Pulmonary artery endothelial cell (primary cell): ENCODE results near the gene ACSS3. TPM values are rescaled to one million over a fixed set of nuclear protein-coding genes. Genes with fewer than 3 reads are reported as not detected.
"Not testable (repeated sequence)": the region's sequence is repeated elsewhere in the genome, so short reads cannot be mapped to it uniquely, and the experiment has no call there.

Experiments
- DNase-seq: peaks from one replicate; pipeline ENCODE4 v3.0.0-alpha.2; 2011; ENCODE audit warnings: low read depth, low spot score
- total RNA-seq: library from RNA; depleted of rRNA; stranded (reverse); fragments of >200 nt; gene quantifications from 2 replicates; pipeline ENCODE4 v1.2.3, GENCODE V29; 2014

The ACSS3 gene
- total RNA-seq, 1 donor from 2014 or later = 0.07 TPM

DNA sequence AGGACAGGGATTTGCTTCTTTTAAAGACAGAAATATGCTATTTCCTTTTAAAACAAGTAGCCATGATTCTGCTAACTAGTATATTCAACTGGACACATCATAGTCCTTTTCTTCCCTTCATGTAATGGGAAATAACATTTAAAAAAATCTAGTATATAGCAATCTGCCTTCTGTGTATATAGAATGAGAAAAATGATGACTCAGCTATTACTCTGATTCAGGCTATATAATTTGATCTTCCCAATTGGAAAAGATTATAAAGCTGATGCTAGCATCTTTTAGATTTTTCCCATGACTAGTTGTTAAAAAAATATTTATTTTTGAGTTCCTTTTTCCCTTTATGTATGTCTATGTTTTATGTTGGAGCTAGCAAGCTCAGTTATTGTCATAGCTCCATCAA, 86.9 kb downstream of the ACSS3 start:
- DNase-seq = no peak

- DNase-seq = no peak
Observed at GRCh38 chr12:81166790-81167189, 88.9 kb downstream of the ACSS3 start.

- DNase-seq = no peak
Observed at GRCh38 chr12:81167694-81168093, 89.8 kb downstream of the ACSS3 start.

DNA sequence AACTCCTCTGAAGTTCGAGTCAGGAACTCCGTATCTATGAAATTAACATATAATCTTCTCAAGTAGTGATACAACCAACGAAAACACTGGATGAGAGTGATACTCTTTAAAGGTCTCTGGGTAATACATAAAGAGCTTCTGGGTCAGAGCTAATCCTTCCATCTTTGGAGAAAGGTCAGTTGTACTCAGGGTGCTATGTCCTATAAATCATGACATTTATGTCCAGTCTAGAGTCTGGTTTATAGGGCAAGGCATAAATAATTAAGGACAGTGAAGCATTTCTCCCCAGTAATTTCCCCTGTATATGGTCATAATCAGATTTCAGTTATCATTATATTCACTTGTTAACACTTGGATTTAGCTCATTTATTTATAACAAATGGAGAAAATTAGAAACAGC, 90.6 kb downstream of the ACSS3 start:
- no peak for DNase-seq

DNA sequence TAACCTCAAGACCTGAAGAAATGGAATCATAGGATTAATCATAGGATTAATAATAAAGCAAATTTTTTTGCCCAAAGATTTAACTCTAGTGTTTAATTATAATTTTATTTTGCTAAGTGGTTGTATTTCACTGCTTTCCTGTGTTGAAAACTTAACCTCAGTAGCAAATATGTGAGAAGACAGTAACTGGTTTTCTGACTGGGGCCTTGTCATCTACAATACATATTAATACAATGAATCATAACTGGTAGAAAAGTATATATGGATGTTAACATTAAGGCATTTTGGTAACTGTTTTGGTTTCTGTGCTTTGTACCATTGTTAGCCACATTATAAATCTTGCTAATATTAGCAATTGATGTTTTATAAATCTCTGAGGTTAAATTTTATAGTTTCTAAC, 92.2 kb downstream of the ACSS3 start:
- DNase-seq = no peak

DNA sequence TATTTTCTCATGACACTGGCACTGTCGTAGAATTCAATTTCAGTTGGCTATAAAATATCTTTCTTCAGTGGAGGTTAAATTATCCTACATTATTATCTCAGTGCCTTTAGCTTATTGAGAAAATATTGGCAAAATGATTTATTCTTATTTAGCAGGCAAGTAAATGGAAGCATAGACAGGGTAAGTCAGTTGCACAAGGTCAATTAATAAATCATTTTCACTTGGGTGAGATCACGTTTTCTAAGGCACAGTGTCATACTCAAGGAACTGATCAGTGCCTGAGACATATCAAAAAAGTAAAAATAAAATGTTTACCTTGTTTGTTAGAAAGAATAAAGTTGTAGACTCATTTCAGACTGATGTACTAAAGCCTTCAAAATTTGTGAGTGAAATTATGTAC, 95.0 kb downstream of the ACSS3 start:
- DNase-seq = no peak

DNA sequence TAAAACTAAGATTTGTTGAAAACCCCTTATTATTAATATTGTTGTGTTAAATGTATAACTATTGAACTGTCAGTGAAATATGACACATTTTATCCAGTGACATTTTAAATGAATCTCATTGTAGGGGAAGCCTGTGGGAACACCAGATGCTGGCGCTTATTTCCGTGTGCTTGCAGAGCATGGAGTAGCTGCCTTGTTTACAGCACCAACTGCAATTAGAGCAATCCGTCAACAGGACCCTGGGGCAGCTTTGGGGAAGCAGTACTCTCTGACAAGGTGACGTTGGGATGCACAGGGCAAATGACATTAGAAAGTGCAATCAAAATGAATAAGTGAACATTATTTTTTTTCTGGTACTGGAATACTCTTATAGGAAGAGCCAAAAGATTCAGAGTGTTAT, 96.8 kb downstream of the ACSS3 start:
- no peak for DNase-seq

DNA sequence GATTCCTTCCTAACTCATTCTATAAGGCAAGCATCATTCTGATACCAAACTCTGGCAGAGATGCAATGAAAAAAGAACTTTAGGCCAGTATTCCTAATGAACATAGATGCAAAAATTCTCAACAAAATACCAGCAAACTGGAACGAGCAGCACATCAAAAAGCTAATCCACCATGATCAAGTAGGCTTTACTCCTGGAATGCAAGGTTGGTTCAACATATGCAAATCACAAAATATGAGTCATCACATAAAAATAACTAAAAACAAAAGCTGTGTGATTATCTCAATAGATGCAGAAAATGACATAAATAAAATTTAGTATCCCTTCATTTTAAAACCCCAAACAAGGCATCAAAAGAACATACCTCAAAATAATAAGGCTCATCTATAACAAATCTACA, 98.9 kb downstream of the ACSS3 start:
- no peak for DNase-seq

DNA sequence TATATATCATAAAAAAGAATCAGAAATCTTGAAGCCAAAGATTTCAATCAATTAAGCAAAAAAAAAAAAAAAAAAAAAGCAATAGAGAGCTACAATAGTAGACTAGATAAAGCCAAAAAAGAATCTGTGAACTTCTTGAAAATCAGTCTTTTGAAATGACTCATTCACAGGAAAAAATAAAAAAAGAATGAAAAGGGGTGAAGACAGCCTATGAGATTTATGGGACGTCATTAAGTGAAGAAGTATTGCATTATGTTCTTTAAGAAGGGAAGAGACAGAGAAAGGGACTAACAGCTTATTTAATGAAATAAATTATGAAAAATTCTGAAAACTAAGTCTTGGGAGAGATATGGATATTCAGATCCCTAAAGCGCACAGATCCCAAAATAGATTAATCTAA, 103.8 kb downstream of the ACSS3 start:
- no peak for DNase-seq

- DNase-seq = no peak
Observed at GRCh38 chr12:81187686-81188085, 109.8 kb downstream of the ACSS3 start.

- DNase-seq = no peak
Observed at GRCh38 chr12:81196595-81196994, 118.7 kb downstream of the ACSS3 start.

DNA sequence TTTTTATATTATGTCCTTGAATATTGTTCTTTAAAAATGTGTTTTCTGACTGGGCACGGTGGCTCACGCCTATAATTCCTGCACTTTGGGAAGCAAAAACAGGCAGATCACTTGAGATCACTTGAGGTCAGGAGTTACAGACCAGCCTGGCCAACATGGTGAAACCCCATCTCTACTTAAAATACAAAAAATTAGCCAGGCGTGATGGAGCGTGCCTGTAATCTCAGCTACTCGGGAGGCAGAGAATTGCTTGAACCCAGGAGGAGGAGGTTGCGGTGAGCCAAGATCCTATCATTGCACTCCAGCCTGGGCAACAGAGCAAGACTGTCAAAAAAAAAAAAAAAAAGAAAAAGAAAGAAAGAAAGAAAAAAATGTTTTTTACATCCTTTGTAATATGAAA, 122.7 kb downstream of the ACSS3 start:
- DNase-seq = not testable (repeated sequence)

DNA sequence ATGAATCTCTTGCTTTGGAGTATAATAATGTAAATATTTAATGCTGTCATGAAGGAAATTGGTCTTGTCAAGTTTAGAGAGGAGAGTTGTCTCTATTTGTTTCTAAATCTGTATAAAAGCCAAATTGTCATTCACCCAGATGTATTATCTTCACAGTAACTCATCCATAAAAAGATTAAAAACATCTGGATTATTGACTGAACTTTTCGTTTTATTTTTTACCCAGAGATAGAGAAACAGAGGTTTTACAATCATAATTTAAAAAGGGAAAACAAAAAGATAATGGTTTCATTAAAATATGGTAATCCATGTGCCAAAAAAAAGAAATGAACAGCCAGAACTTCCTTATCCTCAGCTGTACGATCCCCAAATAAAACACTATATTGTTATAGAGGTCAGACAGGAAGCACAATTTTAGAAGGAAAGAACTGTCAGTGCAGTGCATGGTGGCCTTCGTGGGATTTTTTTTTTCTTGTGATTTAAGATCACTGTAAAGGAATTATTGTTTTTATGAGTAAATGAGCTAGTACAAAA, 125.9 kb downstream of the ACSS3 start:
- no peak for DNase-seq

GRCh38 chr12:81205416-81205815, 127.5 kb downstream of the ACSS3 start:
- no peak for DNase-seq

- no peak for DNase-seq
Observed at GRCh38 chr12:81206429-81206828, 128.6 kb downstream of the ACSS3 start.

GRCh38 chr12:81207173-81207572, 129.3 kb downstream of the ACSS3 start:
- DNase-seq = no peak

DNA sequence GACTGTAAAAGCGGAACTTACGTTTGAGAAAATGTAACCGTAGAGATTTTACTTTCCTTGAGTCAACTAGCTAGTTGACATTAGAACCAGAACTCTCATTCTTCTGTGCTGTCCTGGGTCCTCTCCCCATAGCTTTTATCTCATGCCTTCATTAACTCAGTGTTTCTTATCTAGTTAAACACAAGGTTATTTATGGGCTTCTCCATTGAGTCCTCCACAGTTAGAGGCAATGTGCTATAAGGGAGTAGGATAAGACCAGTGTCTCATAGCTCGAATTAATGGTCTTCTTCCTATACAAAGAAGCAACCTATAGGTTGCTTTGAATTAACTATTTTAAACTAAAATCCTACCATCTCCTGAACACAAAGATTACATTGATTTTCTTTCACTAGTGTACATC, 129.8 kb downstream of the ACSS3 start:
- no peak for DNase-seq

- no peak for DNase-seq
Observed at GRCh38 chr12:81208187-81208911, 130.5 kb downstream of the ACSS3 start.

DNA sequence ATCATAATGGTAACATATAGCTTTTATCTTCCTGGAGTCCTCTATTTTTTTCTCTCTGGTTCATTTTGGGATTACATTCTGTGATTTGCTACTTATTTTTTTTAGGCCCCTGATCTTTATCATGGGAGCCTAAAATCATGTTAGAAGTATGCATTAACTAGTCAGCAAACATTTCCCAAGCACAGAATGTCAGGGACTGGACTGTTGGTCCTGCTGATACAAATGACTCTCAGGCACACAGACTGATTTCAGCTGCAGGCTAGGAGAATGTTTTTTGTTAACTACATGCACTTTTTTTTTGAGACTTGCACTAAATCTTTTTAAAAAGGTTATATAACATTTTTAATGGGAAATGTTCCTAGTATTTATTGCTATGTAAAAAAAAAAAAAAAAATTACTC, 131.1 kb downstream of the ACSS3 start:
- DNase-seq = no peak

- not testable (repeated sequence) for DNase-seq
Observed at GRCh38 chr12:81209772-81210225, 131.9 kb downstream of the ACSS3 start.

GRCh38 chr12:81211306-81211705, 133.4 kb downstream of the ACSS3 start:
- no peak for DNase-seq

- DNase-seq = no peak
Observed at GRCh38 chr12:81212996-81213696, 135.3 kb downstream of the ACSS3 start.

DNA sequence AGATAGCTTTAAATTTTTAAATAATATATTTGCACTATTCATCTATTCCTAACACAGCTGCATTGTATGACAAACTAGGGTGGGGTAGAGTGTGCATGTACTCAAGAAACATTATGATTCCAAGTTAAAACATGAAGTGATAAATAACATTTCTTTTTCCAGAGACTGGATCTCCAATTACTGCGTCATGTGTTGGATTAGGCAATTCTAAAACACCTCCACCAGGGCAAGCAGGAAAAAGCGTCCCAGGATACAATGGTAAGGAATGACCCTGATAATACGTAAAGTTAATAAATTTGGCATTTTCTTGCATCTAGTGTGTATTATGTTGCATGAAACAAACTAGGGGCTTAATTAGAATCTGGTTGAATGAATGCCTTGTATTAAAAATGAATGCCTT, 138.9 kb downstream of the ACSS3 start:
- DNase-seq = no peak
